Motor neuron (in vitro differentiated cells): ENCODE measurements around the gene ACBD6. TPM values are rescaled to one million over a fixed set of nuclear protein-coding genes. Genes with fewer than 3 reads are reported as not detected.

Experiments
- ATAC-seq, 8 experiments: fragments of 200-7000 bp; cut with Tn5 transposase; replicated peaks in 6 of 8; 2 replicates each; pipeline ENCODE4 v1.8.0; 2021; ENCODE audit warnings: mild to moderate bottlenecking in 8 of 8, moderate library complexity in 8 of 8
- H3K27ac ChIP-seq, 2 donors: fragments of 250-450 bp; sonication (Bioruptor Pico); 2 replicates each; pipeline ENCODE4 v1.9.0; 2021; ENCODE audit warnings: antibody characterized with exemption in 2 of 2, mild to moderate bottlenecking in 2 of 2, moderate library complexity in 1 of 2
- H3K4me1 ChIP-seq, 2 donors: fragments of 250-450 bp; sonication (Bioruptor Pico); replicated peaks in 1 of 2; 2 replicates each; pipeline ENCODE4 v1.6.1; 2021; ENCODE audit warnings: antibody characterized with exemption in 2 of 2, mild to moderate bottlenecking in 2 of 2, moderate library complexity in 1 of 2
- H3K4me3 ChIP-seq, 5 donors: fragments of 250-450 bp; sonication (Bioruptor Pico); 2 replicates each; pipeline ENCODE4 v1.9.0; 2021; ENCODE audit warnings: antibody characterized with exemption in 5 of 5, mild to moderate bottlenecking in 5 of 5, moderate library complexity in 4 of 5
- whole genome bisulfite sequencing, 10 experiments: fragments of 450-650 bp; shearing (Covaris generic); methylation state at CpG; one replicate each; pipeline ENCODE4 v1.0.0; 2022; 5-methylcytosine and 5-hydroxymethylcytosine counted together
- in situ Hi-C, 9 experiments: fragments of 400-800 bp; cut with MboI; loops; one replicate each; pipeline ENCODE4 v1.15.0; 2021; ENCODE audit warnings: low sequenced_read_pairs in 9 of 9, low pct_unique_long_range_greater_than_20kb in 2 of 9; ENCODE audit not compliant: unreplicated experiment in 9 of 9
- total RNA-seq, 8 experiments: library from RNA; unstranded; fragments of 300-600 nt; gene quantifications; 2 replicates each; pipeline versions ENCODE4 v1.2.3 to v1.2.4, GENCODE V29; 2022

The ACBD6 gene
- total RNA-seq, 8 experiments from 2014 or later, result 62.2 to 113 (median 89.6) TPM

GRCh38 chr1:180522213-180522515, 19.8 kb upstream of the ACBD6 start:
- WGBS, 10 experiments, result 69 to 97% (median 88%) methylated on average over 2 to 7 of the region's 7 CpGs; no CpG with 5 or more reads in 1 of the 10 experiments
- in situ Hi-C loops, result loop anchor here (25.0 kb wide), 4 partner anchors 340 to 890 kb away; no protein-coding TSS in a partner anchor
- no peak overlapping the region for H3K27ac ChIP-seq
- H3K4me3 ChIP-seq, result no peak overlapping the region
- peaks cover 8 to 13% of the 10 kb centered on the region in 2 donors for H3K4me1 ChIP-seq
- ATAC-seq, result no peak

GRCh38 chr1:180521474-180522212, 19.3 kb upstream of the ACBD6 start:
- peaks cover 8 to 15% of the 10 kb centered on the region in 2 donors for H3K4me1 ChIP-seq
- in situ Hi-C loops, result loop anchor here (25.0 kb wide), 4 partner anchors 341 to 891 kb away; no protein-coding TSS in a partner anchor
- ATAC-seq, result peak in 2 of 8 experiments; percentile 32 to 35
- H3K4me3 ChIP-seq, result no peak overlapping the region
- 47 to 100% (median 71%) methylated on average over 1 to 9 of the region's 9 CpGs for WGBS, 10 experiments
- no peak overlapping the region for H3K27ac ChIP-seq

- peaks cover 7 to 14% of the 10 kb centered on the region in 2 donors for H3K4me1 ChIP-seq
- no peak overlapping the region for H3K4me3 ChIP-seq
- no peak for ATAC-seq
- H3K27ac ChIP-seq, result no peak overlapping the region
- in situ Hi-C loops, result loop anchor here (10.0 to 25.0 kb wide), 7 partner anchors 335 to 892 kb away; no protein-coding TSS in a partner anchor
- 0 to 100% (median 76%) methylated on average over 1 to 4 of the region's 4 CpGs for WGBS, 10 experiments
Measured at GRCh38 chr1:180519846-180520245, 17.5 kb upstream of the ACBD6 start.

- H3K4me1 ChIP-seq, result peaks cover 5 to 9% of the 10 kb centered on the region in 2 donors
- WGBS, 10 experiments, result 0 to 12% (median 4%) methylated on average over 4 to 8 of the region's 8 CpGs; no CpG with 5 or more reads in 1 of the 10 experiments
- peak; percentile 100 for ATAC-seq
- in situ Hi-C loops, result loop anchor here (10.0 to 25.0 kb wide), 7 partner anchors 339 to 896 kb away; no protein-coding TSS in a partner anchor
- peak overlapping the region in 1 of 2 donors; percentile 2 for H3K27ac ChIP-seq
- no peak overlapping the region for H3K4me3 ChIP-seq
Measured at GRCh38 chr1:180515857-180516388, 13.5 kb upstream of the ACBD6 start.

GRCh38 chr1:180515364-180515763, 13.0 kb upstream of the ACBD6 start:
- Histone ChIP-seq H3K4me1 (peaks cover 5 to 9% of the 10 kb centered on the region in 2 donors), H3K27ac (no peak overlapping the region), H3K4me3 (no peak overlapping the region)
- ATAC-seq, result peak in 3 of 8 experiments; percentile 11 to 32 (median 13)
- 0 to 100% (median 52%) methylated on average over 1 to 3 of the region's 3 CpGs; no CpG with 5 or more reads in 2 of the 10 experiments for WGBS, 10 experiments
- in situ Hi-C loops, result loop anchor here (10.0 to 25.0 kb wide), 7 partner anchors 339 to 897 kb away; no protein-coding TSS in a partner anchor

- in situ Hi-C loops, result loop anchor here (10.0 to 25.0 kb wide), 7 partner anchors 341 to 899 kb away; no protein-coding TSS in a partner anchor
- no peak overlapping the region for H3K27ac ChIP-seq
- no peak overlapping the region for H3K4me3 ChIP-seq
- 29 to 100% (median 95%) methylated on average over 1 to 6 of the region's 6 CpGs; no CpG with 5 or more reads in 1 of the 10 experiments for WGBS, 10 experiments
- ATAC-seq, result no peak
- peaks cover 5 to 9% of the 10 kb centered on the region in 2 donors for H3K4me1 ChIP-seq
Measured at GRCh38 chr1:180513531-180513930, 11.2 kb upstream of the ACBD6 start.

- no peak overlapping the region for H3K4me3 ChIP-seq
- in situ Hi-C loops, result loop anchor here (10.0 to 25.0 kb wide), 7 partner anchors 344 to 901 kb away; no protein-coding TSS in a partner anchor
- WGBS, 10 experiments, result 71 to 100% (median 91%) methylated on average over 2 of the region's 2 CpGs; no CpG with 5 or more reads in 2 of the 10 experiments
- no peak overlapping the region for H3K27ac ChIP-seq
- no peak for ATAC-seq
- H3K4me1 ChIP-seq, result peaks cover under 1% of the 10 kb centered on the region in 2 donors
Measured at GRCh38 chr1:180510882-180511281, 8.5 kb upstream of the ACBD6 start.

GRCh38 chr1:180508725-180509097, 6.3 kb upstream of the ACBD6 start:
- H3K4me3 ChIP-seq, result no peak overlapping the region
- in situ Hi-C loops, result loop anchor here (25.0 kb wide), 4 partner anchors 354 to 904 kb away; no protein-coding TSS in a partner anchor
- no peaks in the 10 kb centered on the region for H3K4me1 ChIP-seq
- no peak overlapping the region for H3K27ac ChIP-seq
- peak in 1 of 8 experiments; percentile 6 for ATAC-seq
- no CpG with 5 or more reads among the region's 21 CpGs for WGBS, 10 experiments

- peaks cover 0 to 5% of the 10 kb centered on the region in 2 donors for H3K4me1 ChIP-seq
- 91 to 100% (median 100%) methylated on average over 1 to 11 of the region's 15 CpGs; no CpG with 5 or more reads in 1 of the 10 experiments for WGBS, 10 experiments
- ATAC-seq, result peak in 5 of 8 experiments; percentile 32 to 53 (median 41)
Measured at GRCh38 chr1:180507795-180508724, 5.7 kb upstream of the ACBD6 start.

GRCh38 chr1:180505732-180506335, 3.5 kb upstream of the ACBD6 start:
- Histone ChIP-seq H3K4me3 (no peak overlapping the region), H3K4me1 (peaks cover 0 to 12% of the 10 kb centered on the region in 2 donors), H3K27ac (no peak overlapping the region)
- 54 to 94% (median 76%) methylated on average over 3 to 8 of the region's 8 CpGs for WGBS, 10 experiments
- ATAC-seq, result no peak
- in situ Hi-C loops, result loop anchor here (25.0 kb wide), 4 partner anchors 356 to 906 kb away; no protein-coding TSS in a partner anchor

More at GRCh38 chr1:180507795-180508724, 5.7 kb upstream of the ACBD6 start:
- Histone ChIP-seq H3K27ac (no peak overlapping the region), H3K4me3 (no peak overlapping the region)
- in situ Hi-C loops, result loop anchor here (25.0 kb wide), 4 partner anchors 354 to 904 kb away; no protein-coding TSS in a partner anchor

GRCh38 chr1:180504186-180504585, 1.8 kb upstream of the ACBD6 start:
- Histone ChIP-seq H3K4me1 (peaks cover 8 to 25% of the 10 kb centered on the region in 2 donors), H3K4me3 (no peak overlapping the region), H3K27ac (no peak overlapping the region)
- in situ Hi-C loops, result loop anchor here (25.0 kb wide), 4 partner anchors 358 to 908 kb away; no protein-coding TSS in a partner anchor
- ATAC-seq, result no peak
- 57 to 100% (median 92%) methylated on average over 1 to 3 of the region's 3 CpGs; no CpG with 5 or more reads in 1 of the 10 experiments for WGBS, 10 experiments
